GM18870 (cell line): ENCODE results near the gene CS.
A peak's percentile ranks its signal among the peaks of the same experiment; 100 is the strongest.

Experiments used
- ATAC-seq: cut with Tn5 transposase; IDR thresholded peaks from one replicate; pipeline ENCODE4 v1.9.1; 2021; ENCODE audit warnings: moderate library complexity; ENCODE audit not compliant: unreplicated experiment

Gene CS

DNA sequence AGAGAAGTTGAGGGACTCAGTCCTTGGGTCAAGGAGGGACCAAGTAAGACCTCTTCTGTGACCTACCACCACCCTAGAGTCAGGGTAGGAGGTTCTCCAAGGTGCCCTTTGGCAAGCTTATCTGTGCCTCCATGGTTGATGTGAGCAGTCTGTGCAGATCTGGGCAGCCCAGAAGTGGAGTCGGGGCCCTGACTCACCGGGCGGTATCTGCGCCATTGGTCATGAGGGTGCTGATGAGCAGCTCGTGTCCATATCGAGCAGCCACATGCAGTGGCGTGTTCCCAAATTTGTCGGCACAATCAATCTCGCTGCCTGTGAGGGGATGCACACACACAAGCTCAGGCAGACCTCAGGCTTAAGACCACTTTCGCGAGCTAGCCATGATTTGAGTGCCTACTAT is 47.0 kb downstream of the CS start:
- ATAC-seq: no peak

DNA sequence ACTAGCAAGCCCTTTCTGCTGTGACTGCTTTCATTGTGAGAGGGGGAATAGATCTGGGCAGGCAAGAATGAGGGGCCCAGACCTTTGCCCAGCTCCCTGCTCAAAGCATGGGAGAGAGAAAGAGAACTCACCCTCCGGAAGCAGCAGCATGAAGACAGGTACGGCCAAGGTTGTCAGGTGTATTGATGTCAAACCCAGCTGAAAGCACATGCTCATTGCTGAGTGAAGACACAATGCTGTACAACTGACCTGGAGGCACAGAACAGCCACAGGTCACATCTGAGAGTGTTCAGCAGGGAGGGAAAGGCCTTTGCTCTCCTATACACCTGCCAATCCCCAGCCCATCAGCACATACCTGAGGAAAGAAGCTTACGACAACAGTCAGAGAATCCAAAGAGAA is 47.5 kb downstream of the CS start:
- ATAC-seq: no peak

DNA sequence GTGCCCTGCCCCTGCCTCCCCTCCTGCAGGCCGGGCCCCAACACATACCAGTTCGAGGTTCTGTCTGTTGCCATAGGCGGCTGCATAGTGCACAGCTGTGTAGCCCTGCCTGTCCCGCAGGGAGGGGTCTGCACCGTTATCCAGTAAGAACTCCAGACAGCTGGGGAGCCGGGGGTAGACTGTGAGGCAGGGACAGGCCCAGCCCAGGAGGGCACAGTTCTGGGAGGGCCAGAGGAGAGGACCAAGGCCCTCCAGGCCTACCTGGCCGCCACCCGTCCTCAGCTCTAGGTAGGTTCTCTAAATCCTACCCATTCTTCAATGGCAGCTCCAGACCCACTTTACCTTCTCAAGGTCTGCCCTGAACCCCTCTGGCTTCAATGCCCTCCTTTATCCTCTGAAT is 51.4 kb downstream of the CS start:
- ATAC-seq: no peak

- ATAC-seq: no peak
These were observed 52.2 kb downstream of the CS start for GRCh38 chr12:56247923-56248322.

GRCh38 chr12:56244494-56244893 is 55.6 kb downstream of the CS start:
- ATAC-seq: no peak

DNA sequence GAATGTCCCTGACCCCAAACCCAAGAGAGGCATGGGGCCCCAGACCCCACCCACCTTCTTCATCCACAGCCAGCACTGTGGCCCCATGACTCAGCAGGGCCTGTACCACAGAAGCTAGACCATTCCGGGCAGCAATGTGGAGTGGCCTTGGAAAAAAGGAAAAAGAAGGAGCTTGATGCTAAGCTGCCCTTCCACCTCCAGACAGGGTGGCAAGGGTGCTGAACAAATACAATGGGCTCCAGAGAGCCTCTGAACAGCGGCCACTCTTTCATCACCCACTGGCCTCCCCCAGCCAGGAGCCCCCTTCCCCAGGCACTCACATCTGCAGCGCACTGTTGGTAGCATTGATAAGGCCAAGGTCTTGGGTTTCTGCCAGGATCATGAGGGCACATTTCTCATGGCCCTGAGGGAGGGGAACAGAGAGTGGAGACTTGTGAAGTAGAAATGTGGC is 56.4 kb downstream of the CS start:
- no peak for ATAC-seq

- ATAC-seq: no peak
These were observed 57.1 kb downstream of the CS start for GRCh38 chr12:56242986-56243385.

GRCh38 chr12:56241424-56242303 is 58.5 kb downstream of the CS start:
- ATAC-seq: no peak

DNA sequence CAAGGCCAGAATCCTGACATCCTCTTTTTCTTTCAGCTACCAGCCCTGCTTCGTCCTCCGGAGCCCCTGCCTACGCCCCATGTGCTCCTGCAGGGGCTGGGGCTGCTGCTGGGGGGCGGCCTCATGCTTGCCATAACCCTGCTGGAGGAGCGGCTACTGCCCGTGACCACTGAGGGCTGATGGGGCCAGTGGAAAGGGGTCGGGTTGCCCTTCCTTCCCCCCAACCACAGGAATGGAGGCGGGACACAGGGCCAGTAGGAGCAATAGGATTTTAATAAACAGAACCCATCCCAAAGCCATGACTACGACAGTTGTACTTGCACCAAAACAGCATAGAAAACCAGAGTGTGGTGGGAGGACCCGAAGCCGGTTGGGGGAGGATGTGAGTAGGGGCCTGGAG is 62.6 kb downstream of the CS start:
- no peak for ATAC-seq

GRCh38 chr12:56236985-56237384 is 63.1 kb downstream of the CS start:
- ATAC-seq: no peak

GRCh38 chr12:56236091-56236490 is 64.0 kb downstream of the CS start:
- no peak for ATAC-seq

- ATAC-seq: no peak
These were observed 65.2 kb downstream of the CS start for GRCh38 chr12:56234746-56235436.

DNA sequence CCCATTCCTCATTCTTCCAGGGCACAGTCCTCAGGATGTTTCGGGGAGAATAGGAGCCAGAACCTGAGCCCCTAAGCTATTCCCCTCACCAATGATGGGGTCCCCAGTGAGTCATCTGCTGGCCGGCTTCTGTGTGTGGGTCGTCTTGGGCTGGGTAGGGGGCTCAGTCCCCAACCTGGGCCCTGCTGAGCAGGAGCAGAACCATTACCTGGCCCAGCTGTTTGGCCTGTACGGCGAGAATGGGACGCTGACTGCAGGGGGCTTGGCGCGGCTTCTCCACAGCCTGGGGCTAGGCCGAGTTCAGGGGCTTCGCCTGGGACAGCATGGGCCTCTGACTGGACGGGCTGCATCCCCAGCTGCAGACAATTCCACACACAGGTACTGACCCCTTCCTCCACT is 68.9 kb downstream of the CS start:
- no peak for ATAC-seq

GRCh38 chr12:56230432-56231183 is 69.5 kb downstream of the CS start:
- no peak for ATAC-seq

GRCh38 chr12:56229916-56230431 is 70.2 kb downstream of the CS start, which contains the start of gene SLC39A5:
SLC39A5 (plus strand) TSS chr12:56230051; CDS start chr12:56231275, 1,224 bp downstream.
- no peak for ATAC-seq

DNA sequence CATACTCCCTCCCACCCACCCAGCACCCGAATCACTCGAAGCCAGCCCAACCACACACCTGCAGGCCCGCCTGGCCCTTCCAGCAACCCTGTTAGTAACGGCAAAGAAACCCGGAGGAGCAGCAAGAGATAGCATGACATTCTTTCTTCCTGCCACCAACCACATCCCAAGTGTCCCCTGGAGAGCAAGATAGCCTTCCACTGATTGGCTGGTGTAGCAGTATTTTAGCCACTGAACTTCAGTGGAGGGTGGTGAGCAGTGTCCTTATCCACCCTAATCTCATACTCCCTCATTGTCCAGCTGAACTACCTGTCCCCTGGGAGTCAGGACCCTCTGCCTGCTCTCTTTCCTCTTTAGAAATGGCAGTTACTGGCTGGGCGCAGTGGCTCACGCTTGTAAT is 71.0 kb downstream of the CS start:
- ATAC-seq: no peak

DNA sequence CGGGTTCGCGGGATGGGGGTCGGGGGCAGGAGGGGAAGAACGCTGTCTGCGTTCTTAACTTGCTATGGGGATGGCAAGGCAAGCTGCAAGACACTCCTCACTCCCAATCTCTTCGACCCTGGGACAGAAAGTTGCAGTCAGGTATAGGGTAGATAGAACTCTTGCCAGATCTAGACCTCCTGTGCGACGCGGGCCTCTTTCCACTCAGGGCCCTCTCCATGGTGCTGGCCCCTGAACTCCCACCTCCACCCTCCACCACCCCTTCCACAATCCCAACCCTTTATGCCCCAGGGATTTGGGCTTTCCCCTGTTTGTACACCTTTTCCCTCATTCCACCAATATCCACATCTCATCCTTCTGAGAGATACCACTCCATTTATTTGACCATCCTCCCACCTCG is 75.2 kb downstream of the CS start:
- ATAC-seq: no peak

- peak; percentile 61 for ATAC-seq
These were observed 75.9 kb downstream of the CS start, which contains the start of gene NABP2 for GRCh38 chr12:56224102-56224701. NABP2 (plus strand) TSS chr12:56224342; CDS start chr12:56224857, 515 bp downstream.

DNA sequence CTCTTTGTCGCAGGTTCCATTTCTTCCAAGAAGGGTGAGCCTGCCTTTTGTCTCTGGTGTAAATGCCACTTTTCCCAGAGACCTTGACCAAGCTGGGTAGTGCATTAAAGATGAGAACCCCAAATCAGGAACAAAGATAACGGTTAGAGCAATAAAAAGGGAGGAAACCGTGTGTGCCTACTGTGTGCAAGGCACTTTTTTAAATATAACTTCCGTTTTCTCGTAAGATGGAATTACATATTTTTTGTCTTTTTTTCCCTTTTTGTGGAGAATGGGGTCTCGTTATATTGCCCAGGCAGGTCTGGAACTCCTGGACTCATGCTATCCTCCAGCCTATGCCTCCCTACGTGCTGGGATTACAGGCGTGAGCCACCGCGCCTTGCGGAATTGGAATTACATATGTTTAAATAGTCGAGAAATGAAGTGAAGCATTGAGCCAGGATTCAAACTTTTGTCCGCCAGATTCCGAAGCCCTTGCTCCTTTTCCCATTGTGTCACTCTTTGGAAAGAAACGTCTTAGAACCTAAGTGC is 76.5 kb downstream of the CS start:
- no peak for ATAC-seq

DNA sequence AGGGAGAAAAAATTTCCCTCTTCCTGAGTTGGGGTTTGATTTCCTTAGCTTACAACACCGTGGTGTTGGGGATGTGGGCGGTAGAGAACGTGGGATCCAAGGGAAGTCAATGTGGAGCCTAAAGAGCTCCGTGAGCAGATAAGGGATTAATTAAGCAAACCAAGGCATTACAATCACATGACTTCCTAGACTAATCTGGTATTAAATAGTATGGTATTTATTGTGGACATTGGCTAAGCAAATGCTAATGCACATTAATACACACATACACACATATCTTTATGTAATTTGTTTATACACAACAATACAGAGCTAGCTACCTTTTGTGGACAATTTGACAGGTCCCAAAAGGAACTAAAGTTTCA is 77.6 kb downstream of the CS start:
- ATAC-seq: no peak
